Measurements from ENCODE around the gene STK11.

GRCh38 chr19:1236576-1236975 is 31.0 kb downstream of the STK11 start:
- TF ChIP-seq POLR2AphosphoS5 (IDR thresholded peaks at IDR 0.05) (no peak), POLR2A (IDR thresholded peaks at IDR 0.05) (no peak), CTCF (IDR thresholded peaks at IDR 0.05 in 8 of 11, conservative IDR thresholded peaks at IDR 0.05 in 3 of 11) (no peak)
